H1 (cell line): ENCODE measurements around the gene TRMT13. TPM values are rescaled to one million over a fixed set of nuclear protein-coding genes. Genes with fewer than 3 reads are reported as not detected.

Experiments
- CTCF ChIA-PET: fragments of 300-600 bp; sonication (Branson Sonifier 250); formaldehyde crosslinking; loops from one replicate; lab custom pipeline; 2021; ENCODE audit not compliant: partially characterized antibody; lab: Charles Lee
- POLR2A ChIA-PET: fragments of 300-600 bp; sonication (Branson Sonifier 250); formaldehyde crosslinking; loops from one replicate; lab custom pipeline; 2021; ENCODE audit warnings: inconsistent platforms; ENCODE audit not compliant: partially characterized antibody; lab: Charles Lee
- DNase-seq, 2 experiments: peaks; one replicate each; pipeline versions ENCODE4 v3.0.0 to v3.0.0-alpha.2; 2010 to 2022; ENCODE audit warnings: low spot score in 2 of 2, low read depth in 1 of 2, mixed read lengths in 1 of 2
- FAIRE-seq: peaks from 2 replicates; lab custom pipeline; 2011; peaks lifted over from hg19 to GRCh38; lab: Jason Lieb, UNC
- H2AFZ ChIP-seq: 2 replicates; pipeline ENCODE4 v1.8.1; 2012; ENCODE audit warnings: low read length, inconsistent platforms
- H2AK5ac ChIP-seq: 2 replicates; pipeline ENCODE4 v1.6.1; 2013; ENCODE audit warnings: low read depth, low read length
- H2BK120ac ChIP-seq: replicated peaks from 2 replicates; pipeline ENCODE3; 2013; ENCODE audit warnings: low read depth, low read length, inconsistent platforms
- H2BK12ac ChIP-seq: 2 replicates; pipeline ENCODE4 v1.6.1; 2013; ENCODE audit warnings: low read depth, low read length
- H2BK15ac ChIP-seq: 2 replicates; pipeline ENCODE4 v1.6.1; 2013; ENCODE audit warnings: low read length
- H2BK20ac ChIP-seq: 2 replicates; pipeline ENCODE4 v1.6.1; 2013; ENCODE audit warnings: low read length
- H2BK5ac ChIP-seq: 2 replicates; pipeline ENCODE4 v1.6.1; 2013; ENCODE audit warnings: low read depth, low read length
- H3K14ac ChIP-seq: 2 replicates; pipeline ENCODE4 v1.6.1; 2013; ENCODE audit warnings: inconsistent platforms; ENCODE audit not compliant: insufficient read length
- H3K18ac ChIP-seq: 2 replicates; pipeline ENCODE4 v1.6.1; 2013; ENCODE audit warnings: low read length; ENCODE audit errors: extremely low read depth
- H3K23ac ChIP-seq: 2 replicates; pipeline ENCODE4 v1.6.1; 2013; ENCODE audit warnings: inconsistent platforms; ENCODE audit not compliant: insufficient read length
- H3K23me2 ChIP-seq: 2 replicates; pipeline ENCODE4 v1.6.1; 2013; ENCODE audit warnings: low read depth, low read length
- H3K27ac ChIP-seq: 2 replicates; pipeline ENCODE4 v1.6.1; 2011; ENCODE audit warnings: low read depth, low read length, inconsistent platforms
- H3K27me3 ChIP-seq, 4 experiments: replicated peaks in 1 of 4; 1 replicate in 1 of 4; 2 replicates in 3 of 4; pipeline versions ENCODE4 v1.6.1 to v1.8.1; 2011 to 2013; ENCODE audit warnings: low read length in 3 of 4, mild to moderate bottlenecking in 3 of 4, inconsistent platforms in 2 of 4, mixed read lengths in 2 of 4, moderate library complexity in 1 of 4; ENCODE audit not compliant: control insufficient read depth in 3 of 4, insufficient read depth in 3 of 4; ENCODE audit errors: extremely low read depth in 1 of 4
- H3K36me3 ChIP-seq, 4 experiments: 2 replicates each; pipeline versions ENCODE4 v1.6.1 to v1.8.1; 2011 to 2013; ENCODE audit warnings: mild to moderate bottlenecking in 4 of 4, low read length in 3 of 4, moderate library complexity in 2 of 4, control low read depth in 1 of 4, inconsistent platforms in 1 of 4; ENCODE audit not compliant: insufficient read depth in 4 of 4, control insufficient read depth in 2 of 4
- H3K4ac ChIP-seq: replicated peaks from 2 replicates; pipeline ENCODE3; 2013; ENCODE audit warnings: low read length, low read depth, mixed read lengths, inconsistent platforms; ENCODE audit not compliant: insufficient read length
- H3K4me1 ChIP-seq, 4 experiments: replicated peaks in 1 of 4; 1 replicate in 1 of 4; 2 replicates in 3 of 4; pipeline versions ENCODE4 v1.6.1 to v1.8.1; 2011 to 2013; ENCODE audit warnings: low read length in 3 of 4, inconsistent platforms in 2 of 4, mixed read lengths in 1 of 4; ENCODE audit not compliant: insufficient read depth in 4 of 4, control insufficient read depth in 3 of 4
- H3K4me2 ChIP-seq, 2 experiments: 2 replicates each; pipeline versions ENCODE4 v1.6.1 to v1.8.1; 2011 to 2013; ENCODE audit warnings: low read depth in 2 of 2, low read length in 2 of 2, control low read depth in 1 of 2, inconsistent platforms in 1 of 2, mild to moderate bottlenecking in 1 of 2; ENCODE audit not compliant: insufficient read depth in 1 of 2
- H3K4me3 ChIP-seq, 4 experiments: fragments of 200-600, 300-600 bp in 1 of 4; sonication (generic), shearing (Covaris generic), sonication (Bioruptor Twin) in 1 of 4; 2 replicates each; pipeline versions ENCODE4 v1.5.1 to v1.8.1; 2011 to 2016; ENCODE audit warnings: low read length in 4 of 4, low read depth in 3 of 4, control low read depth in 2 of 4, inconsistent platforms in 2 of 4, mild to moderate bottlenecking in 2 of 4, mixed read lengths in 1 of 4, moderate library complexity in 1 of 4; ENCODE audit not compliant: insufficient read depth in 2 of 4; ENCODE audit errors: extremely low read depth in 1 of 4
- H3K56ac ChIP-seq: replicated peaks from 2 replicates; pipeline ENCODE3; 2013; ENCODE audit warnings: low read depth, mild to moderate bottlenecking, mixed read lengths, low read length, inconsistent platforms; ENCODE audit not compliant: insufficient read length
- H3K79me1 ChIP-seq: 2 replicates; pipeline ENCODE4 v1.6.1; 2013; ENCODE audit warnings: low read depth, low read length, control low read depth
- H3K79me2 ChIP-seq, 2 experiments: 2 replicates each; pipeline versions ENCODE4 v1.6.1 to v1.8.1; 2012 to 2013; ENCODE audit warnings: low read length in 2 of 2, mild to moderate bottlenecking in 2 of 2, inconsistent platforms in 1 of 2; ENCODE audit not compliant: insufficient read depth in 2 of 2, control insufficient read depth in 1 of 2
- H3K9ac ChIP-seq, 4 experiments: replicated peaks in 1 of 4; 1 replicate in 1 of 4; 2 replicates in 3 of 4; pipeline versions ENCODE4 v1.6.1 to v1.8.1; 2011 to 2013; ENCODE audit warnings: low read depth in 3 of 4, low read length in 3 of 4, control low read depth in 2 of 4, mild to moderate bottlenecking in 2 of 4, moderate library complexity in 2 of 4, inconsistent platforms in 1 of 4; ENCODE audit errors: extremely low read depth in 1 of 4
- H3K9me3 ChIP-seq, 2 experiments: 2 replicates each; pipeline versions ENCODE4 v1.6.1 to v1.8.1; 2012 to 2013; ENCODE audit warnings: mild to moderate bottlenecking in 2 of 2, moderate library complexity in 2 of 2, control low read depth in 1 of 2, inconsistent platforms in 1 of 2, low read depth in 1 of 2, low read length in 1 of 2, mixed read lengths in 1 of 2; ENCODE audit not compliant: insufficient read depth in 2 of 2
- H4K20me1 ChIP-seq, 2 experiments: replicated peaks in 1 of 2; 2 replicates each; pipeline versions ENCODE3 to v1.8.1; 2011 to 2013; ENCODE audit warnings: inconsistent platforms in 2 of 2, low read length in 2 of 2, mild to moderate bottlenecking in 1 of 2; ENCODE audit not compliant: insufficient read depth in 2 of 2, control insufficient read depth in 1 of 2
- H4K5ac ChIP-seq: 2 replicates; pipeline ENCODE4 v1.6.1; 2013; ENCODE audit warnings: low read length, low read depth, mixed read lengths, inconsistent platforms; ENCODE audit not compliant: insufficient read length
- H4K8ac ChIP-seq: 2 replicates; pipeline ENCODE4 v1.8.0; 2013; ENCODE audit warnings: mild to moderate bottlenecking, moderate library complexity, low read length, inconsistent platforms; ENCODE audit not compliant: insufficient read depth; ENCODE audit errors: extremely low read depth
- H4K91ac ChIP-seq: replicated peaks from 2 replicates; pipeline ENCODE3; 2013; ENCODE audit warnings: low read length, mixed read lengths, inconsistent platforms; ENCODE audit not compliant: insufficient read length
- BACH1 ChIP-seq: IDR thresholded peaks from 2 replicates; pipeline ENCODE4 v1.6.1; 2012; ENCODE audit warnings: low read length, improper control_type of control experiment
- BCL11A ChIP-seq, 2 experiments: IDR thresholded peaks; one replicate each; pipeline ENCODE4 v1.6.1; 2011; ENCODE audit warnings: low read depth in 2 of 2, low read length in 2 of 2, mild to moderate bottlenecking in 2 of 2
- CBX8 ChIP-seq: fragments of 300-800, 300-1000 bp; sonication (generic); IDR thresholded peaks from 2 replicates; pipeline ENCODE4 v1.7.1; 2016; ENCODE audit warnings: low read depth, low read length, borderline replicate concordance
- CHD1 ChIP-seq: IDR thresholded peaks from 2 replicates; pipeline ENCODE4 v1.6.1; 2012; ENCODE audit warnings: low read depth, low read length, improper control_type of control experiment
- CREB1 ChIP-seq: IDR thresholded peaks from 2 replicates; pipeline ENCODE4 v1.6.1; 2012; ENCODE audit warnings: inconsistent platforms
- E2F6 ChIP-seq: IDR thresholded peaks from 2 replicates; pipeline ENCODE4 v1.6.1; 2012; ENCODE audit warnings: inconsistent platforms
- GTF2F1 ChIP-seq: IDR thresholded peaks from 2 replicates; pipeline ENCODE4 v1.6.1; 2012; ENCODE audit warnings: low read depth, low read length, improper control_type of control experiment, borderline replicate concordance
- MAFK ChIP-seq: IDR thresholded peaks from 2 replicates; pipeline ENCODE4 v1.6.1; 2012; ENCODE audit warnings: low read depth, mild to moderate bottlenecking, improper control_type of control experiment, low read length
- RFX5 ChIP-seq: IDR thresholded peaks from 2 replicates; pipeline ENCODE4 v1.6.1; 2011; ENCODE audit warnings: low read depth, low read length, improper control_type of control experiment, borderline replicate concordance
- SIN3A ChIP-seq, 2 experiments: IDR thresholded peaks in 1 of 2; conservative IDR thresholded peaks in 1 of 2; 2 replicates each; pipeline ENCODE4 v1.6.1; 2011 to 2012; ENCODE audit warnings: low read length in 2 of 2, improper control_type of control experiment in 1 of 2, low read depth in 1 of 2, mild to moderate bottlenecking in 1 of 2
- SIRT6 ChIP-seq: IDR thresholded peaks from one replicate; pipeline ENCODE4 v1.7.1; 2012; ENCODE audit warnings: low read length, inconsistent platforms
- SP2 ChIP-seq: IDR thresholded peaks from 2 replicates; pipeline ENCODE4 v1.6.1; 2012; ENCODE audit warnings: mild to moderate bottlenecking, low read length, inconsistent platforms
- SP4 ChIP-seq: IDR thresholded peaks from 2 replicates; pipeline ENCODE4 v1.6.1; 2012; ENCODE audit warnings: low read length, inconsistent platforms
- TBP ChIP-seq: IDR thresholded peaks from 2 replicates; pipeline ENCODE4 v1.6.1; 2011; ENCODE audit warnings: low read depth, low read length, improper control_type of control experiment
- YY1 ChIP-seq: IDR thresholded peaks from 2 replicates; pipeline ENCODE4 v1.6.1; 2011; ENCODE audit warnings: low read depth, mild to moderate bottlenecking, low read length
- ZNF274 ChIP-seq: IDR thresholded peaks from 2 replicates; pipeline ENCODE4 v1.7.0; 2012; ENCODE audit warnings: low read length, borderline replicate concordance; ENCODE audit errors: extremely low read depth
- WGBS, 2 experiments: shearing (Covaris generic) in 1 of 2; methylation state at CpG; one replicate each; pipeline versions ENCODE4 v1.1.6 to v1.1.7; 2013 to 2015; ENCODE audit warnings: low lambda C conversion rate in 2 of 2, mixed read lengths in 2 of 2, inconsistent platforms in 1 of 2, low coverage in 1 of 2, missing lambda C conversion rate in 1 of 2; ENCODE audit not compliant: insufficient replicate concordance in 2 of 2, insufficient coverage in 1 of 2, insufficient read length in 1 of 2; ENCODE audit errors: extremely low coverage in 1 of 2, missing lambda C conversion rate in 1 of 2; 5-methylcytosine and 5-hydroxymethylcytosine counted together
- polyA plus RNA-seq, 7 experiments: library from polyadenylated mRNA; depleted of rRNA in 3 of 7; stranded (reverse) in 5 of 7; unstranded in 2 of 7; fragments of >200 nt in 5 of 7; fragments of 200-250 nt in 2 of 7; gene quantifications; 1 replicate in 5 of 7; 2 replicates in 1 of 7; 4 replicates in 1 of 7; pipeline versions ENCODE4 v1.2.1 to v1.2.3, GENCODE V29; 2011 to 2013; ENCODE audit warnings: missing spikeins in 2 of 7, mixed read lengths in 2 of 7
- total RNA-seq: library from RNA; stranded (reverse); fragmentation: NEBNext Ultra II Directional; extraction: Animal tissue kit (Norgen Biotek cat#: 25700); gene quantifications from 2 replicates; pipeline ENCODE4 v1.2.1, GENCODE V29; 2021

TRMT13 gene
- total and polyA plus RNA-seq, 2 of the 8 experiments (the other 6 are each of a cell fraction or from before 2014, with no cell fraction given), result 3.6 to 14.8 TPM

GRCh38 chr1:100090471-100090870, 42.5 kb upstream of the TRMT13 start:
- Histone ChIP-seq H3K23ac (no peak overlapping the region), H2AFZ (no peak overlapping the region), H3K27me3 (no peaks in the 10 kb centered on the region), H3K9ac (no peak overlapping the region), H2BK5ac (no peak overlapping the region), H3K79me2 (no peaks in the 10 kb centered on the region), H3K4me3 (no peak overlapping the region), H4K20me1 (peaks cover 0 to 1% of the 10 kb centered on the region in 2 experiments), H3K14ac (no peak overlapping the region), H3K79me1 (no peaks in the 10 kb centered on the region), H3K27ac (no peak overlapping the region), H3K4ac (no peak overlapping the region), H3K4me1 (peaks cover 0 to 4% (median 0%) of the 10 kb centered on the region in 4 experiments; a peak in 1 of 7 replicates), H4K5ac (no peak overlapping the region), H2BK15ac (no peak overlapping the region), H2BK120ac (no peak overlapping the region), H3K18ac (no peak overlapping the region), H3K4me2 (no peak overlapping the region), H4K91ac (no peak overlapping the region), H2AK5ac (no peak overlapping the region), H3K36me3 (peaks cover 0 to 27% (median 4%) of the 10 kb centered on the region in 4 experiments; a peak in 2 of 8 replicates), H3K56ac (no peak overlapping the region), H2BK12ac (no peak overlapping the region), H4K8ac (no peak overlapping the region), H3K9me3 (no peaks in the 10 kb centered on the region), H3K23me2 (no peaks in the 10 kb centered on the region), H2BK20ac (no peak overlapping the region)
- 87% methylated on average over 3 of the region's 3 CpGs; no CpG with 5 or more reads in 1 of the 2 experiments for WGBS, 2 experiments
- FAIRE-seq, result no peak
- ChIA-PET POLR2A (no interaction called here), CTCF (no interaction called here)
- DNase-seq, result no peak
- TF ChIP-seq BCL11A (IDR thresholded peaks at IDR 0.05; ENCODE audit: low read depth in 2 of 2, low read length in 2 of 2) (no peak), MAFK (no peak), RFX5 (no peak), SIRT6 (no peak), CHD1 (no peak), SP4 (no peak), E2F6 (no peak), ZNF274 (no peak), TBP (no peak), YY1 (no peak), BACH1 (no peak), GTF2F1 (no peak), SP2 (no peak), CREB1 (no peak), SIN3A (conservative IDR thresholded peaks at IDR 0.05 in 1 of 2, IDR thresholded peaks at IDR 0.05 in 1 of 2; ENCODE audit: low read depth in 1 of 2, low read length in 2 of 2) (no peak), CBX8 (no peak)
